HCT116 (cell line): ENCODE results near the gene DIP2A. TPM values are rescaled to one million over a fixed set of nuclear protein-coding genes. Genes with fewer than 3 reads are reported as not detected.

Experiments
- ATAC-seq: fragments of 200-7000 bp; cut with Tn5 transposase; 2 replicates; pipeline ENCODE4 v1.9.1; 2020; ENCODE audit warnings: mild to moderate bottlenecking, moderate library complexity
- BruUV-seq: library from RNA; stranded (reverse); fragments of 400-500 nt; replicated peaks from 2 replicates; lab custom pipeline; 2021; lab: Mats Ljungman, UMichigan
- CTCF ChIA-PET: fragments of 300-600 bp; sonication (Branson Sonifier 250); formaldehyde crosslinking; loops from one replicate; lab custom pipeline; 2021; ENCODE audit warnings: antibody characterized with exemption; lab: Charles Lee
- POLR2A ChIA-PET: fragments of 300-600, 350-600 bp; sonication (Branson Sonifier 250); formaldehyde crosslinking; loops from one replicate; lab custom pipeline; 2021; ENCODE audit warnings: antibody characterized with exemption; lab: Charles Lee
- RAD21 ChIA-PET, 2 experiments: fragments of 300-600 bp; sonication (Branson Sonifier 250); formaldehyde crosslinking; loops; one replicate each; lab custom pipeline; 2023; ENCODE audit warnings: low total read pairs in 2 of 2; ENCODE audit not compliant: uncharacterized antibody in 2 of 2, unreplicated experiment in 2 of 2, low non-redundant PET in 1 of 2; lab: Charles Lee
- DNase-seq: peaks from one replicate; pipeline ENCODE4 v3.0.0-alpha.2; 2010; ENCODE audit warnings: low read depth, low spot score
- H2AFZ ChIP-seq: fragments of 200-600 bp; shearing (Covaris generic), sonication (generic); 2 replicates; pipeline ENCODE4 v1.6.1; 2017; ENCODE audit warnings: low read depth, mixed run types, mixed read lengths, antibody characterized with exemption, low read length; ENCODE audit not compliant: poor library complexity, severe bottlenecking
- H3K27ac ChIP-seq: 2 replicates; pipeline ENCODE4 v1.5.1; 2012; ENCODE audit warnings: low read depth, low read length
- H3K27me3 ChIP-seq: fragments of 200-600 bp; sonication (generic); 2 replicates; pipeline ENCODE4 v1.6.1; 2016; ENCODE audit warnings: mixed run types, low read length, mixed read lengths; ENCODE audit not compliant: insufficient read depth
- H3K36me3 ChIP-seq, 2 experiments: fragments of 200-500 bp in 1 of 2; fragments of 200-600 bp in 1 of 2; sonication (Bioruptor generic) in 1 of 2; sonication (generic) in 1 of 2; 2 replicates each; pipeline versions ENCODE4 v1.5.1 to v1.6.1; 2014 to 2016; ENCODE audit warnings: low read length in 2 of 2, inconsistent platforms in 1 of 2, mixed read lengths in 1 of 2, mixed run types in 1 of 2; ENCODE audit not compliant: insufficient read depth in 2 of 2, control insufficient read depth in 1 of 2
- H3K4me1 ChIP-seq, 2 experiments: fragments of 200-600 bp in 1 of 2; sonication (generic) in 1 of 2; 2 replicates each; pipeline versions ENCODE4 v1.5.1 to v1.6.1; 2012 to 2017; ENCODE audit warnings: low read length in 2 of 2, inconsistent platforms in 1 of 2, mild to moderate bottlenecking in 1 of 2, mixed read lengths in 1 of 2, mixed run types in 1 of 2, moderate library complexity in 1 of 2; ENCODE audit not compliant: insufficient read depth in 2 of 2, control insufficient read depth in 1 of 2
- H3K4me2 ChIP-seq: fragments of 200-600 bp; sonication (generic); 2 replicates; pipeline ENCODE4 v1.6.1; 2017; ENCODE audit warnings: mixed run types, low read length, mixed read lengths
- H3K4me3 ChIP-seq, 2 experiments: fragments of 200-600 bp in 1 of 2; sonication (generic) in 1 of 2; replicated peaks in 1 of 2; 2 replicates each; pipeline ENCODE4 v1.5.1; 2011 to 2016; ENCODE audit warnings: low read length in 2 of 2, control low read depth in 1 of 2, low read depth in 1 of 2, mild to moderate bottlenecking in 1 of 2, mixed read lengths in 1 of 2, mixed run types in 1 of 2
- H3K79me2 ChIP-seq: fragments of 200-600 bp; sonication (generic); 2 replicates; pipeline ENCODE4 v1.6.1; 2017; ENCODE audit warnings: mild to moderate bottlenecking, mixed run types, low read length, moderate library complexity, mixed read lengths; ENCODE audit not compliant: insufficient read depth
- H3K9ac ChIP-seq: fragments of 200-600 bp; sonication (generic); 2 replicates; pipeline ENCODE4 v1.6.1; 2016; ENCODE audit warnings: low read length, mixed read lengths
- H3K9me2 ChIP-seq: fragments of 200-600 bp; sonication (generic), shearing (Covaris generic); 2 replicates; pipeline ENCODE4 v1.6.1; 2017; ENCODE audit warnings: mixed run types, mild to moderate bottlenecking, moderate library complexity; ENCODE audit not compliant: insufficient read depth
- H3K9me3 ChIP-seq, 2 experiments: fragments of 200-500 bp in 1 of 2; fragments of 200-600 bp in 1 of 2; sonication (Bioruptor generic) in 1 of 2; sonication (generic) in 1 of 2; 2 replicates each; pipeline ENCODE4 v1.6.1; 2014 to 2017; ENCODE audit warnings: low read length in 2 of 2, mixed read lengths in 2 of 2, inconsistent platforms in 1 of 2, low read depth in 1 of 2, mild to moderate bottlenecking in 1 of 2, mixed run types in 1 of 2, moderate library complexity in 1 of 2; ENCODE audit not compliant: control insufficient read depth in 1 of 2, insufficient read depth in 1 of 2
- H4K20me1 ChIP-seq: fragments of 200-600 bp; sonication (generic), shearing (Covaris generic); 2 replicates; pipeline ENCODE4 v1.6.1; 2017; ENCODE audit warnings: mixed run types, mild to moderate bottlenecking, moderate library complexity; ENCODE audit not compliant: insufficient read depth
- CEBPB ChIP-seq: IDR thresholded peaks from 2 replicates; pipeline ENCODE4 v1.6.1; 2012; ENCODE audit warnings: low read depth
- CTCF ChIP-seq, 3 experiments: fragments of 200-600 bp in 1 of 3; sonication (generic) in 1 of 3; IDR thresholded peaks in 2 of 3; conservative IDR thresholded peaks in 1 of 3; 2 replicates each; pipeline ENCODE4 v1.5.1; 2012 to 2017; ENCODE audit warnings: low read depth in 2 of 3, low read length in 2 of 3, antibody characterized with exemption in 1 of 3, borderline replicate concordance in 1 of 3, control low read depth in 1 of 3, mild to moderate bottlenecking in 1 of 3, mixed read lengths in 1 of 3, mixed run types in 1 of 3, moderate library complexity in 1 of 3; ENCODE audit not compliant: insufficient read depth in 1 of 3
- EGR1 ChIP-seq: IDR thresholded peaks from 2 replicates; pipeline ENCODE4 v1.6.1; 2012; ENCODE audit warnings: low read depth
- EZH2 ChIP-seq: fragments of 200-600 bp; sonication (generic); IDR thresholded peaks from 2 replicates; pipeline ENCODE4 v1.6.1; 2017; ENCODE audit warnings: antibody characterized with exemption, mixed run types
- EZH2phosphoT487 ChIP-seq: fragments of 200-600 bp; IDR thresholded peaks from 2 replicates; pipeline ENCODE4 v1.6.1; 2018; ENCODE audit warnings: antibody characterized with exemption, borderline replicate concordance
- FOSL1 ChIP-seq: IDR thresholded peaks from 2 replicates; pipeline ENCODE4 v1.6.1; 2012; ENCODE audit warnings: low read depth
- JUND ChIP-seq: IDR thresholded peaks from 2 replicates; pipeline ENCODE4 v1.6.1; 2012
- MAX ChIP-seq: IDR thresholded peaks from 2 replicates; pipeline ENCODE4 v1.6.1; 2012
- POLR2A ChIP-seq: IDR thresholded peaks from 2 replicates; pipeline ENCODE4 v1.7.0; 2011; ENCODE audit warnings: borderline replicate concordance; ENCODE audit not compliant: insufficient read depth, insufficient read length; ENCODE audit errors: extremely low read depth
- REST ChIP-seq: IDR thresholded peaks from 2 replicates; pipeline ENCODE4 v1.6.1; 2012; ENCODE audit warnings: low read depth
- SIN3A ChIP-seq: IDR thresholded peaks from 2 replicates; pipeline ENCODE4 v1.6.1; 2012; ENCODE audit warnings: low read depth
- SRF ChIP-seq: IDR thresholded peaks from 2 replicates; pipeline ENCODE4 v1.6.1; 2012; ENCODE audit warnings: low read depth
- TCF7L2 ChIP-seq: IDR thresholded peaks from 2 replicates; pipeline ENCODE4 v1.7.0; 2011; ENCODE audit warnings: borderline replicate concordance, inconsistent platforms; ENCODE audit not compliant: insufficient read depth, insufficient read length; ENCODE audit errors: extremely low read depth
- YY1 ChIP-seq: IDR thresholded peaks from 2 replicates; pipeline ENCODE4 v1.6.1; 2011; ENCODE audit warnings: low read length, low read depth, moderate library complexity, mild to moderate bottlenecking; ENCODE audit not compliant: insufficient replicate concordance; ENCODE audit errors: extremely low read depth
- ZBTB33 ChIP-seq: IDR thresholded peaks from 2 replicates; pipeline ENCODE4 v1.6.1; 2011; ENCODE audit warnings: mild to moderate bottlenecking, low read length, moderate library complexity; ENCODE audit not compliant: insufficient replicate concordance; ENCODE audit errors: extremely low read depth
- ZFX ChIP-seq: fragments of 450-650 bp; IDR thresholded peaks from 2 replicates; pipeline ENCODE4 v1.6.1; 2017
- ZNF274 ChIP-seq: fragments of 200-500 bp; sonication (Bioruptor generic); IDR thresholded peaks from 2 replicates; pipeline ENCODE4 v1.6.1; 2014; ENCODE audit warnings: mild to moderate bottlenecking, low read depth, low read length, inconsistent platforms
- intact Hi-C: fragments of 100-400 bp; cut with micrococcal nuclease; formaldehyde crosslinking; loops from 2 replicates; pipeline ENCODE4 v1.10.0; 2022
- total RNA-seq: library from RNA; stranded (reverse); gene quantifications from one replicate; pipeline ENCODE4 v1.2.1, GENCODE V29; 2021; ENCODE audit not compliant: unreplicated experiment
- TF ChIP-seq, protein P1 (sequence below): IDR thresholded peaks from 2 replicates; pipeline ENCODE4 v1.6.1; 2012

DIP2A gene
- total RNA-seq, 1 experiment from 2014 or later = 39.9 TPM

GRCh38 chr21:46538851-46539666 is 80.4 kb downstream of the DIP2A start:
- Histone ChIP-seq H3K9me3 (no peaks in the 10 kb centered on the region), H3K9me2 (no peaks in the 10 kb centered on the region), H3K4me3 (no peak overlapping the region), H3K4me1 (no peaks in the 10 kb centered on the region), H3K27ac (no peak overlapping the region), H3K79me2 (no peaks in the 10 kb centered on the region), H2AFZ (no peak overlapping the region), H3K27me3 (no peaks in the 10 kb centered on the region), H3K4me2 (no peak overlapping the region), H3K36me3 (peaks cover 3 to 18% of the 10 kb centered on the region in 2 experiments), H4K20me1 (no peaks in the 10 kb centered on the region), H3K9ac (no peak overlapping the region)
- POLR2A ChIA-PET = no interaction called here
- no peak for TF ChIP-seq EZH2
- TF ChIP-seq, protein P1, sequence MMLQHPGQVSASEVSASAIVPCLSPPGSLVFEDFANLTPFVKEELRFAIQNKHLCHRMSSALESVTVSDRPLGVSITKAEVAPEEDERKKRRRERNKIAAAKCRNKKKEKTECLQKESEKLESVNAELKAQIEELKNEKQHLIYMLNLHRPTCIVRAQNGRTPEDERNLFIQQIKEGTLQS = no peak
- no peak for TF ChIP-seq CEBPB
- TF ChIP-seq MAX = no peak
- no peak for TF ChIP-seq TCF7L2
- TF ChIP-seq CTCF (IDR thresholded peaks at IDR 0.05 in 2 of 3, conservative IDR thresholded peaks at IDR 0.05 in 1 of 3; ENCODE audit: borderline replicate concordance in 1 of 3, insufficient read depth in 1 of 3, low read depth in 2 of 3, low read length in 2 of 3) = no peak
- TF ChIP-seq YY1 = no peak
- no peak for TF ChIP-seq POLR2A
- TF ChIP-seq FOSL1 = no peak
- no peak for TF ChIP-seq ZBTB33
- TF ChIP-seq SIN3A = no peak
- TF ChIP-seq ZFX = no peak
- TF ChIP-seq JUND = no peak
- no peak for TF ChIP-seq SRF
- no peak for TF ChIP-seq EZH2phosphoT487
- no peak for TF ChIP-seq ZNF274
- TF ChIP-seq REST = no peak
- no peak for TF ChIP-seq EGR1
- ATAC-seq (no peak), DNase-seq (no peak)
- RAD21 ChIA-PET = no interaction called here
- no TSS peak for BruUV-seq
- intact Hi-C loops = no loop called here
- CTCF ChIA-PET = no interaction called here
